Fibroblast of gingiva (primary cell): ENCODE results near the gene ACACB.

Experiments used
- DNase-seq: peaks from one replicate; pipeline ENCODE4 v3.0.0-alpha.2; 2011; ENCODE audit warnings: low read depth

Gene ACACB

GRCh38 chr12:109173443-109174240 lies 57.3 kb downstream of the ACACB start:
- no peak for DNase-seq

GRCh38 chr12:109174468-109174867 lies 58.1 kb downstream of the ACACB start:
- DNase-seq: no peak

GRCh38 chr12:109178532-109178931 lies 62.1 kb downstream of the ACACB start:
- DNase-seq: no peak

GRCh38 chr12:109179927-109180326 lies 63.5 kb downstream of the ACACB start:
- DNase-seq: no peak

GRCh38 chr12:109182041-109182839 lies 65.9 kb downstream of the ACACB start:
- peak; percentile 53 for DNase-seq

GRCh38 chr12:109185441-109185840 lies 69.1 kb downstream of the ACACB start:
- DNase-seq: no peak

GRCh38 chr12:109186993-109187653 lies 70.7 kb downstream of the ACACB start:
- no peak for DNase-seq

- no peak for DNase-seq
Measured at GRCh38 chr12:109188108-109188712, 71.8 kb downstream of the ACACB start.

- no peak for DNase-seq
Measured at GRCh38 chr12:109189291-109189690, 72.9 kb downstream of the ACACB start.

- DNase-seq: no peak
Measured at GRCh38 chr12:109191621-109192250, 75.3 kb downstream of the ACACB start.

GRCh38 chr12:109192358-109192757 lies 76.0 kb downstream of the ACACB start:
- peak; percentile 63 for DNase-seq

GRCh38 chr12:109193896-109194295 lies 77.5 kb downstream of the ACACB start:
- no peak for DNase-seq

GRCh38 chr12:109196332-109196731 lies 79.9 kb downstream of the ACACB start:
- no peak for DNase-seq

- no peak for DNase-seq
Measured at GRCh38 chr12:109197327-109197726, 80.9 kb downstream of the ACACB start.

- DNase-seq: no peak
Measured at GRCh38 chr12:109199324-109199723, 82.9 kb downstream of the ACACB start.

GRCh38 chr12:109200825-109201495 lies 84.6 kb downstream of the ACACB start:
- no peak for DNase-seq

GRCh38 chr12:109201496-109201885 lies 85.1 kb downstream of the ACACB start:
- no peak for DNase-seq

GRCh38 chr12:109202770-109203169 lies 86.4 kb downstream of the ACACB start:
- DNase-seq: no peak

- no peak for DNase-seq
Measured at GRCh38 chr12:109203480-109203879, 87.1 kb downstream of the ACACB start.

GRCh38 chr12:109209082-109209481 lies 92.7 kb downstream of the ACACB start:
- no peak for DNase-seq

GRCh38 chr12:109212460-109213115 lies 96.2 kb downstream of the ACACB start:
- DNase-seq: no peak
